Heart left ventricle (tissue), 16 donors: Measurements from ENCODE around the gene AGPAT2. TPM values are rescaled to one million over a fixed set of nuclear protein-coding genes. Genes with fewer than 3 reads are reported as not detected.

Experiments used
- ATAC-seq, 4 donors: fragments of 200-7000 bp; cut with Tn5 transposase; one replicate each; pipeline ENCODE4 v1.9.1; 2020 to 2022; ENCODE audit warnings: moderate library complexity in 4 of 4, mild to moderate bottlenecking in 3 of 4, moderate number of reproducible peaks in 1 of 4
- DNase-seq, 5 donors: peaks; one replicate each; pipeline ENCODE4 v3.0.0-alpha.2; 2020
- H3K27ac ChIP-seq, 12 donors: fragments of 200-600 bp; sonication (generic) in 4 of 12; one replicate each; pipeline versions ENCODE4 v1.5.0 to v1.8.0; 2016 to 2022; ENCODE audit warnings: mild to moderate bottlenecking in 2 of 12
- H3K27me3 ChIP-seq, 9 donors: fragments of 200-600 bp; sonication (generic) in 2 of 9; one replicate each; pipeline versions ENCODE4 v1.5.1 to v1.8.0; 2016 to 2022; ENCODE audit warnings: mild to moderate bottlenecking in 3 of 9
- H3K36me3 ChIP-seq, 9 donors: fragments of 200-600 bp; sonication (generic) in 2 of 9; one replicate each; pipeline versions ENCODE4 v1.5.0 to v1.8.0; 2018 to 2022; ENCODE audit warnings: mild to moderate bottlenecking in 2 of 9
- H3K4me1 ChIP-seq, 12 donors: fragments of 200-600 bp; sonication (generic) in 4 of 12; one replicate each; pipeline versions ENCODE4 v1.5.0 to v1.8.0; 2016 to 2022; ENCODE audit warnings: mild to moderate bottlenecking in 3 of 12
- H3K4me3 ChIP-seq, 12 donors: fragments of 200-600 bp; sonication (generic) in 4 of 12; one replicate each; pipeline versions ENCODE4 v1.5.0 to v1.8.0; 2017 to 2022; ENCODE audit warnings: mild to moderate bottlenecking in 9 of 12, moderate library complexity in 4 of 12
- H3K9me3 ChIP-seq, 12 donors: fragments of 200-600 bp; sonication (generic) in 4 of 12; one replicate each; pipeline versions ENCODE4 v1.5.0 to v1.8.0; 2016 to 2022; ENCODE audit warnings: mild to moderate bottlenecking in 1 of 12
- POLR2A ChIP-seq, 2 donors: fragments of 450-650 bp; IDR thresholded peaks; one replicate each; pipeline ENCODE4 v1.6.1; 2017; ENCODE audit warnings: antibody characterized with exemption in 2 of 2, mild to moderate bottlenecking in 2 of 2, moderate library complexity in 2 of 2
- WGBS, 4 donors: extraction: QIAGEN DNeasy Blood & Tissue Kit in 2 of 4; methylation state at CpG; one replicate each; pipeline versions ENCODE4 v1.1.5 to v1.1.7; 2013 to 2018; 5-methylcytosine and 5-hydroxymethylcytosine counted together
- intact Hi-C, 10 donors: fragments of 100-400 bp; cut with DNase I; formaldehyde crosslinking; loops; one replicate each; pipeline versions ENCODE4 v1.11.1 to v1.14.2; 2022
- polyA plus RNA-seq, 2 donors: library from polyadenylated mRNA; stranded (reverse); fragments of 200-250 nt; gene quantifications; one replicate each; pipeline ENCODE4 v1.2.3, GENCODE V29; 2013
- total RNA-seq, 9 donors: library from RNA; depleted of rRNA in 2 of 9; stranded (reverse); fragments of >200 nt in 2 of 9; fragmentation: NEBNext Ultra II Directional in 3 of 9; extraction: Animal tissue kit (Norgen Biotek cat#: 25700) in 3 of 9; gene quantifications; one replicate each; pipeline versions ENCODE4 v1.1.0 to v1.2.4, GENCODE V29; 2016 to 2023
- TF ChIP-seq, protein P1 (sequence below), 12 donors: fragments of 200-600 bp; sonication (generic) in 4 of 12; IDR thresholded peaks; one replicate each; pipeline versions ENCODE4 v1.5.0 to v1.8.0; 2018 to 2022; ENCODE audit warnings: antibody characterized with exemption in 12 of 12, mild to moderate bottlenecking in 5 of 12
- donor health status: ischemic (EF 13 %, LVEDD 7.1; RV severe dilation, severe dysfunction).
- donor health status: healthy with polysubstance abuse.
- donor health status: DM: no; HTN: yes; CAD: no.
- donor health status: DM: no; HTN: no; CAD: no.
- donor health status: ischemic (EF 25% LVEDD 6.9; RV normal size, moderate dysfunction).
- donor health status: ischemic (EF 25% LVEDD 5.7; RV mildly dilated, moderate dysfunction).
- donor health status: healthy.
- donor health status: DM: yes; HTN: yes; CAD: no.
- donor health status: ischemic (EF 35%, LVEDD 5.7; RV mildly dilated, moderate dysfunction).
- donor health status: nonischemic (EF 11% LVEDD 7.7; RV severe dilation, severe dysfunction).
- donor health status: DM: yes; HTN: yes; CAD: no.
- donor health status: PGD.
- donor health status: ischemic (EF 29% LVEDD 5.4; RV normal size, mild dysfunction).
- donor health status: nonischemic (EF 23%, LVEDD 6.1; RV moderate dilation, normal function).

AGPAT2 gene
- total and polyA plus RNA-seq, 11 donors = 52.4 to 122 (median 69.3) TPM

DNA sequence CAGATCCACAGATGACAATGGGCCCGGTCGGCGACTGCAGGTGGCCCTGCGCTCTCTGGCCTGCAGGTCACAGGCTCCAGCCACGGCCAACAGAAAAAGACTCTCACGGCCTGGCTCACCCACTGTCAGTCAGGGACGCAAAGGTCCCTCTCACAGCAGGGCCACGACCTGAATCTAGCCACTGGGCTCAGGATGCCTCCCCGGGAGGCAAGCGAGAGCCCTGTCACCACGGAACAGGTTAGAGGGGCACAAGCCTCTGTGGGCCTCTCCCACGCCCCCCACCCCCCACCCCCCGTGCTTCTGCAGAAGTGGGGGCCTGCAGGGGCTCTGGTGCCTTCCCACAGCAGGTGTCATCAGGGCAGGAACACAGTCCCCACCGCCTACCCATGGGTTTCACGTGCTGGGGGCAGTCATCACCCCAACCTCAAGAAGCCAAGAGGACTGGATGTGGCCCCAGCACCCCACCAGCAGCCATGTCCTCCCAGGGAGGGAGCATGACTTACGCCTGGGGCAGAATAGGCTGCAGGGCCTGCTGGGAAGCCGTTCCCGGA lies 41.8 kb downstream of the AGPAT2 start:
- intact Hi-C loops = loop anchor here in 1 of 10 donors (2.0 kb wide), 1 partner anchor 13 kb away; no protein-coding TSS in a partner anchor
- peaks cover 0 to 3% (median 0%) of the 10 kb centered on the region in 9 donors for H3K27me3 ChIP-seq
- ATAC-seq (peak in 1 of 4 donors; percentile 1), DNase-seq (peak in 1 of 5 donors; percentile 34)
- H3K4me1 ChIP-seq = peaks cover 4 to 77% (median 50%) of the 10 kb centered on the region in 12 donors
- no peaks in the 10 kb centered on the region for H3K36me3 ChIP-seq
- peak overlapping the region; percentile 78 to 99 (median 94) for H3K27ac ChIP-seq
- H3K4me3 ChIP-seq = peak overlapping the region in 11 of 12 donors; percentile 28 to 64 (median 53)
- WGBS, 4 donors = 51 to 87% (median 58%) methylated on average over 12 to 18 of the region's 18 CpGs
- no peaks in the 10 kb centered on the region for H3K9me3 ChIP-seq
- TF ChIP-seq POLR2A (IDR thresholded peaks at IDR 0.05) = no peak
- TF ChIP-seq, protein P1, sequence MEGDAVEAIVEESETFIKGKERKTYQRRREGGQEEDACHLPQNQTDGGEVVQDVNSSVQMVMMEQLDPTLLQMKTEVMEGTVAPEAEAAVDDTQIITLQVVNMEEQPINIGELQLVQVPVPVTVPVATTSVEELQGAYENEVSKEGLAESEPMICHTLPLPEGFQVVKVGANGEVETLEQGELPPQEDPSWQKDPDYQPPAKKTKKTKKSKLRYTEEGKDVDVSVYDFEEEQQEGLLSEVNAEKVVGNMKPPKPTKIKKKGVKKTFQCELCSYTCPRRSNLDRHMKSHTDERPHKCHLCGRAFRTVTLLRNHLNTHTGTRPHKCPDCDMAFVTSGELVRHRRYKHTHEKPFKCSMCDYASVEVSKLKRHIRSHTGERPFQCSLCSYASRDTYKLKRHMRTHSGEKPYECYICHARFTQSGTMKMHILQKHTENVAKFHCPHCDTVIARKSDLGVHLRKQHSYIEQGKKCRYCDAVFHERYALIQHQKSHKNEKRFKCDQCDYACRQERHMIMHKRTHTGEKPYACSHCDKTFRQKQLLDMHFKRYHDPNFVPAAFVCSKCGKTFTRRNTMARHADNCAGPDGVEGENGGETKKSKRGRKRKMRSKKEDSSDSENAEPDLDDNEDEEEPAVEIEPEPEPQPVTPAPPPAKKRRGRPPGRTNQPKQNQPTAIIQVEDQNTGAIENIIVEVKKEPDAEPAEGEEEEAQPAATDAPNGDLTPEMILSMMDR (IDR thresholded peaks at IDR 0.05) = no peak

DNA sequence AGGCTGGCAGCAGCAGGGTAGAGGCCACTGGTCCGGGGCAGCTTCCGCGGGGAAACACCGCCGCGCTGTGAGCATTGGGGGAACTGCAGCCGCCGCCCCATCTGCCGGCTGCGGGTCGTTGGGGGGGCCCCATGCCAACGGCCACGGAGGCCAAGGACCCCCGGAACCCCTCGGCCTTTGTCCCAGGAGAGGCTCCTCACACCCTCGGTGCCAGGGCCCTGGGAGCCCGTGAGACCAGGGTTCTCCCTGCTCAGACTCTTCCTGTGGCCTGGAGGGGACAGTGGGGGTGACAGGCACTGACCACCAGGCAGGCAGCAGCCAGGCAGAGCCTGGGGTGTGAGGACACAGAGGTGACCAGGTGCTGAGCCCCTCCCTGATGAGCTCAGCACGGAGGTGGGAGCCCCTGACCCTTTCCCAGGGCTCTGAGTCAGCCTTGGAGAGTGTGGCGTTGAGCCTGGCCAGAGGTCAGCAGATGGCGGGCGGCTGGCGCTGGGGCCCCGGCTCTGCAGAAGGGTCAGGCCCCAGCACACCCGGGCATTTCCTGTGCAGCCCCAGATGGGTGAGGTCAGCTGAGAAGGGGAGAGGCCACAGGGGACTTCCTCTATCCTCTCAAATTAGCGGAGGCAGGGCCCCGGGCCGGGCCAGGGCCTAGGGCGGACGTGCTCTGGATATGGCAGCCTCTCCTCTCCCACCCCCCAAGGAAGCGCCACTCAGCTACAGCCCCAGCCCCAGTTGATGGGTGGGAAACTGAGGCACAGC lies 42.5 kb downstream of the AGPAT2 start:
- H3K4me1 ChIP-seq = peaks cover 4 to 80% (median 51%) of the 10 kb centered on the region in 12 donors
- peak overlapping the region; percentile 78 to 99 (median 94) for H3K27ac ChIP-seq
- TF ChIP-seq, protein P1 (IDR thresholded peaks at IDR 0.05) = peak; percentile 78 to 93 (median 88)
- TF ChIP-seq POLR2A (IDR thresholded peaks at IDR 0.05) = peak in 1 of 2 donors; percentile 35
- no peaks in the 10 kb centered on the region for H3K9me3 ChIP-seq
- WGBS, 4 donors = 16 to 33% (median 24%) methylated on average over 9 to 30 of the region's 30 CpGs
- peak; percentile 33 to 84 (median 74) for ATAC-seq
- H3K4me3 ChIP-seq = peak overlapping the region in 11 of 12 donors; percentile 15 to 64 (median 55)
- peaks cover 0 to 3% (median 0%) of the 10 kb centered on the region in 9 donors for H3K27me3 ChIP-seq
- intact Hi-C loops = loop anchor here in 4 of 10 donors (2.0 to 5.0 kb wide), 2 partner anchors 14 to 48 kb away; no protein-coding TSS in a partner anchor
- peak; percentile 84 to 96 (median 90) for DNase-seq
- no peaks in the 10 kb centered on the region for H3K36me3 ChIP-seq

DNA sequence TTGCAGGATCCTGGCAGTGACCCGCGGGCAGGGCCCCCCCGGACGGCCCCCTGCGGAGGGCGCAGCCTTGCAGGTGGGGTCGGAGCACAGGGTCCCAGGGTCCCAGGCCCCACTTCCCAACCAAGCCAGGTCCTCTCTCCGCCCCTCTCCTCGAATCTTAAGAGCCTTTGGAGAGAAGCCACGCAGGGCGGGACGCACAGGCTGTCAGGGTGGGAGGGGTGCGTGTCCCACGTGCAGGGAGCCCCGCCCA lies 43.0 kb downstream of the AGPAT2 start:
- peaks cover 0 to 3% (median 0%) of the 10 kb centered on the region in 9 donors for H3K27me3 ChIP-seq
- ATAC-seq = peak in 1 of 4 donors; percentile 55
- TF ChIP-seq, protein P1 (IDR thresholded peaks at IDR 0.05) = no peak
- TF ChIP-seq POLR2A (IDR thresholded peaks at IDR 0.05) = no peak
- intact Hi-C loops = loop anchor here in 4 of 10 donors (2.0 to 5.0 kb wide), 2 partner anchors 15 to 48 kb away; no protein-coding TSS in a partner anchor
- H3K9me3 ChIP-seq = no peaks in the 10 kb centered on the region
- WGBS, 4 donors = 9 to 20% (median 11%) methylated on average over 2 to 15 of the region's 15 CpGs; no CpG with 5 or more reads in 1 of the 4 donors
- peak overlapping the region; percentile 78 to 99 (median 94) for H3K27ac ChIP-seq
- H3K4me1 ChIP-seq = peaks cover 4 to 75% (median 48%) of the 10 kb centered on the region in 12 donors
- H3K4me3 ChIP-seq = peak overlapping the region; percentile 21 to 64 (median 54)
- no peaks in the 10 kb centered on the region for H3K36me3 ChIP-seq
- peak in 3 of 5 donors; percentile 92 to 96 (median 94) for DNase-seq
